Tibial nerve (tissue), 3 donors: ENCODE results near the gene CLEC18B.
"Not testable (repeated sequence)": the region's sequence is repeated elsewhere in the genome, so short reads cannot be mapped to it uniquely, and the experiment has no call there.

ENCODE experiments used
- POLR2A ChIP-seq, 2 donors: fragments of 450-650 bp; IDR thresholded peaks; one replicate each; pipeline ENCODE4 v1.6.1; 2017; ENCODE audit warnings: antibody characterized with exemption in 2 of 2, mild to moderate bottlenecking in 2 of 2, moderate library complexity in 2 of 2
- TF ChIP-seq, protein P1 (sequence below), 5 experiments: fragments of 200-600 bp in 3 of 5; fragments of 450-650 bp in 2 of 5; sonication (generic) in 3 of 5; IDR thresholded peaks; one replicate each; pipeline ENCODE4 v1.5.1; 2016 to 2019; ENCODE audit warnings: antibody characterized with exemption in 5 of 5, mild to moderate bottlenecking in 3 of 5, moderate library complexity in 2 of 5

DNA sequence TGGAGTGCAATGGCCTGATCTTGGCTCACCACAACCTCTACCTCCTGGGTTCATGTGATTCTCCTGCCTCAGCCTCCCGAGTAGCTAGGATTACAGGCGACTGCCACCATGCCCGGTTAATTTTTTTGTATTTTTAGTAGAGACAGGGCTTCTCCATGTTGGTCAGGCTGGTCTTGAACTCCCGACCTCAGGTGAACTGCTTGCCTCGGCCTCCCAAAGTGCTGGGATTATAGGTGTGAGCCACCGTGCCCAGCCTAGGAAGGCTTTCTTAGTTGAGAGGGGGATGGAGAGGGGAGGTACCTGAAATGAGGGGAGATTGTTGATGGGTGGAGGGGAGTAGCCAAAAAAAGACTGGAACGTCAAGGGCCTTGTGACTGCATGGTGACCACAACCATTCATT lies 7.4 kb downstream of the CLEC18B start:
- not testable (repeated sequence) for TF ChIP-seq POLR2A (IDR thresholded peaks at IDR 0.05)
- TF ChIP-seq, protein P1, sequence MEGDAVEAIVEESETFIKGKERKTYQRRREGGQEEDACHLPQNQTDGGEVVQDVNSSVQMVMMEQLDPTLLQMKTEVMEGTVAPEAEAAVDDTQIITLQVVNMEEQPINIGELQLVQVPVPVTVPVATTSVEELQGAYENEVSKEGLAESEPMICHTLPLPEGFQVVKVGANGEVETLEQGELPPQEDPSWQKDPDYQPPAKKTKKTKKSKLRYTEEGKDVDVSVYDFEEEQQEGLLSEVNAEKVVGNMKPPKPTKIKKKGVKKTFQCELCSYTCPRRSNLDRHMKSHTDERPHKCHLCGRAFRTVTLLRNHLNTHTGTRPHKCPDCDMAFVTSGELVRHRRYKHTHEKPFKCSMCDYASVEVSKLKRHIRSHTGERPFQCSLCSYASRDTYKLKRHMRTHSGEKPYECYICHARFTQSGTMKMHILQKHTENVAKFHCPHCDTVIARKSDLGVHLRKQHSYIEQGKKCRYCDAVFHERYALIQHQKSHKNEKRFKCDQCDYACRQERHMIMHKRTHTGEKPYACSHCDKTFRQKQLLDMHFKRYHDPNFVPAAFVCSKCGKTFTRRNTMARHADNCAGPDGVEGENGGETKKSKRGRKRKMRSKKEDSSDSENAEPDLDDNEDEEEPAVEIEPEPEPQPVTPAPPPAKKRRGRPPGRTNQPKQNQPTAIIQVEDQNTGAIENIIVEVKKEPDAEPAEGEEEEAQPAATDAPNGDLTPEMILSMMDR (IDR thresholded peaks at IDR 0.05): not testable (repeated sequence)
